Measurements from ENCODE around the gene CAPZB. TPM values are rescaled to one million over a fixed set of nuclear protein-coding genes. Genes with fewer than 3 reads are reported as not detected.

The CAPZB gene
- total and polyA plus RNA-seq, 2 experiments from 2014 or later = 229 to 494 TPM

DNA sequence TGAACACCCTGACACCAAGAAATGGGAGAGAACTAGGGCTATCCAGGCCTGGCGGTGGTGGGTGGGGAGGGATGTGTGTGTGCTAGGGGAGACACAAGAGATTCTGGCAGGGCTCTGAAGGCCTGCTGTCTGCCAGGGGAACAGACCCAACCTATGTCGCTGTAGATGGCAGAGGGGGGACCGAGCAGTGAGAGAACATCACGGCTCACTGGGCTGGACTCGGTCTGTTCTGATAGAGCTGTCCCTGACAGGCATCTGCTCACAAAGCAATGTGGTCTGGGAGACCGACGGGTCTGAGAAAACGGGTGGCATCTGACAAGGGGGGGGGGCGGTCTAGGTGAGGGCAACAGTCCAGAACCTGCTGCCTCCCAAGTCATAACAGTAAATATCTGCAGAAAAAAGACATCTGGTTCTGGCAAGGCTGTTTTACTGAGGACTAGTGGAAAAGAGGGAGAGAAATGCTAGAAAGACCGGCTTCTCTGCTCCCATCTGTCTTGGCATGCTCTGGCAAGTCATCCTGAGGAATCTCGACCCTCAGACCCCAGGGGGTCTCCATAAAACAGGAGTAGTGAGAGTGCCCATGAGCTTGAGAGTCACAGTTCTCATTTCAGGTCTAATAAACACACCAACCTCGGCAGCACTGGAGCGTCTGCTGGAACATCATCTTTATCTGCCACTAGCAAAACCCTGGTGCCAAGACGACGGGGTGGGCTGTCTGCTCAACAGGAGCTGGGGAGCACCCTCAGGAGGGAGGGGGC is 136.7 kb downstream of the CAPZB start:
- 46 to 52% methylated on average over 13 to 15 of the region's 15 CpGs for WGBS, 2 experiments (ENCODE audit: low coverage in 1 of 2, low lambda C conversion rate in 2 of 2, missing lambda C conversion rate in 2 of 2)
- H3K9me2 ChIP-seq (ENCODE audit: insufficient read depth) = no peaks in the 10 kb centered on the region
- in situ Hi-C loops (cut with MboI) = no loop called here
- no peak overlapping the region for H3K27ac ChIP-seq
- H3K79me2 ChIP-seq (ENCODE audit: insufficient read depth) = peaks cover 40% of the 10 kb centered on the region
- H2AFZ ChIP-seq = no peak overlapping the region
- no peaks in the 10 kb centered on the region for H3K27me3 ChIP-seq (replicated peaks; ENCODE audit: insufficient read depth)
- H3K9ac ChIP-seq = no peak overlapping the region
- H3K9me3 ChIP-seq (ENCODE audit: low read depth) = no peaks in the 10 kb centered on the region
- TF ChIP-seq EZH2phosphoT487 (IDR thresholded peaks at IDR 0.05; ENCODE audit: insufficient read depth, low read depth) (no peak), EZH2 (IDR thresholded peaks at IDR 0.05; ENCODE audit: insufficient read depth, poor library complexity, severe bottlenecking) (no peak)
- H3F3A ChIP-seq (ENCODE audit: insufficient read depth) = no peaks in the 10 kb centered on the region
- DNase-seq = no peak
- no peak overlapping the region for H3K4me3 ChIP-seq
- no peak overlapping the region for H3K4me2 ChIP-seq (ENCODE audit: unreplicated experiment)
- H4K20me1 ChIP-seq (ENCODE audit: insufficient read depth) = no peaks in the 10 kb centered on the region
- H3K4me1 ChIP-seq (ENCODE audit: insufficient read depth) = no peaks in the 10 kb centered on the region
- peaks cover 14% of the 10 kb centered on the region; the same call in 1 of the 2 replicates for H3K36me3 ChIP-seq (ENCODE audit: low read depth)

DNA sequence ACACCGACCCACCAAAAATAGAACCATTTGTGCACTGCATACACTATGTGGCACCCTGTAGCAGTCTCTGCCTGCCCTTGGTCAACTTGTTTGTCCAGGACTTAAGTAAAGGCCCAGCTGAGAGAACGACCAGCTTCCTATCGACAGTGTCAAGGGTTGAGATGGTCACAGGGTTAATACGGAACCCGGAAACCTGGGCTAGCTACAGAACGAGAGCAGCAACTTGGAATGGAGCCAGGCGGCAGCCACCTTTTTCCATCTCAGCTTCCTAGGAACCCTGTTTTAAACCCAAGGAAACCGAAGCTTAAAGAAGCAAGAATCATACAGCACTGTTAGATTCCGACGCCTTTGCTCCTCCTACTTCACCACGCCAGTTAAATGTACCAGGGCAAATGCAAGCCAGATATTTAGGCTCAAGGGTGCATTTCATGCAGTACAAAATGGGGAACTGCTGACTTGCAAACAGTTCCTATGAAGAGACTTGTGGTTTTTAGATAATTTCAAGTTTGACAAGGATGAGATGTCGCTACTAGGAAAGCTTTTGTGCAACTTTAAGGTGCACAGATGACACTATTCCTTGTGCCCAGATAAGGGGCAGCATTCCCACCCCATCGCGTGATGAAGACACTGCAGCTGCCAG is 137.7 kb downstream of the CAPZB start:
- Histone ChIP-seq H4K20me1 (ENCODE audit: insufficient read depth) (no peaks in the 10 kb centered on the region), H3K9me3 (ENCODE audit: low read depth) (no peaks in the 10 kb centered on the region), H3K27me3 (replicated peaks; ENCODE audit: insufficient read depth) (no peaks in the 10 kb centered on the region), H2AFZ (no peak overlapping the region), H3K9ac (no peak overlapping the region), H3K4me3 (no peak overlapping the region), H3K27ac (no peak overlapping the region), H3K9me2 (ENCODE audit: insufficient read depth) (no peaks in the 10 kb centered on the region), H3F3A (ENCODE audit: insufficient read depth) (no peaks in the 10 kb centered on the region), H3K79me2 (ENCODE audit: insufficient read depth) (peaks cover 37% of the 10 kb centered on the region), H3K36me3 (ENCODE audit: low read depth) (peaks cover 13% of the 10 kb centered on the region; the same call in 1 of the 2 replicates), H3K4me1 (ENCODE audit: insufficient read depth) (no peaks in the 10 kb centered on the region), H3K4me2 (ENCODE audit: unreplicated experiment) (no peak overlapping the region)
- no peak for DNase-seq
- WGBS, 2 experiments (ENCODE audit: low coverage in 1 of 2, low lambda C conversion rate in 2 of 2, missing lambda C conversion rate in 2 of 2) = 68 to 70% methylated on average over 14 of the region's 14 CpGs
- TF ChIP-seq EZH2phosphoT487 (IDR thresholded peaks at IDR 0.05; ENCODE audit: insufficient read depth, low read depth) = no peak
- TF ChIP-seq EZH2 (IDR thresholded peaks at IDR 0.05; ENCODE audit: insufficient read depth, poor library complexity, severe bottlenecking) = no peak
- in situ Hi-C loops (cut with MboI) = no loop called here

DNA sequence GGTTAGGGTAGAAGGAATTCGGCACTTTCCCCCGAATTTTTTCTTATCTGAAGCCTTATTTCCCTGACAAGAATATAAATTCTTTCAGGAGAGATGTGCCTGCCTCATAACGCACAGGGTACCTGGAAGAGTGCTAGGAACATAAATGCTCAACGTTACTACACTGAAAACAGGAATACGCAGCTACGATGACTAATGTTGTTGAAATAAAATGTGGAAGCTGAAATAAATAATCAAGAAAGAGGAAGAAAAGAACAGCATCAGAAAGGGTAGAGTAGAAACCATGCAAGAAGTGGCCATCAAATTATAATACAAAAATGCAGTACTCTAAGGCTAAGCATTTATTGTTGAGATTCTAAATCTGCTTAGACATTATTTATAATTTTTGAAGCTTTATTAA is 139.3 kb downstream of the CAPZB start:
- Histone ChIP-seq H4K20me1 (ENCODE audit: insufficient read depth) (no peaks in the 10 kb centered on the region), H3K4me2 (ENCODE audit: unreplicated experiment) (no peak overlapping the region), H2AFZ (no peak overlapping the region), H3K4me3 (no peak overlapping the region), H3K27ac (no peak overlapping the region), H3K27me3 (replicated peaks; ENCODE audit: insufficient read depth) (no peaks in the 10 kb centered on the region), H3K79me2 (ENCODE audit: insufficient read depth) (peaks cover 31% of the 10 kb centered on the region), H3K36me3 (ENCODE audit: low read depth) (peaks cover 13% of the 10 kb centered on the region; the same call in 1 of the 2 replicates), H3K9me3 (ENCODE audit: low read depth) (no peaks in the 10 kb centered on the region), H3K9me2 (ENCODE audit: insufficient read depth) (no peaks in the 10 kb centered on the region), H3F3A (ENCODE audit: insufficient read depth) (no peaks in the 10 kb centered on the region), H3K9ac (no peak overlapping the region), H3K4me1 (ENCODE audit: insufficient read depth) (no peaks in the 10 kb centered on the region)
- TF ChIP-seq EZH2phosphoT487 (IDR thresholded peaks at IDR 0.05; ENCODE audit: insufficient read depth, low read depth) (no peak), EZH2 (IDR thresholded peaks at IDR 0.05; ENCODE audit: insufficient read depth, poor library complexity, severe bottlenecking) (no peak)
- 90 to 91% methylated on average over 6 of the region's 6 CpGs for WGBS, 2 experiments (ENCODE audit: low coverage in 1 of 2, low lambda C conversion rate in 2 of 2, missing lambda C conversion rate in 2 of 2)
- no peak for DNase-seq
- in situ Hi-C loops (cut with MboI) = no loop called here

DNA sequence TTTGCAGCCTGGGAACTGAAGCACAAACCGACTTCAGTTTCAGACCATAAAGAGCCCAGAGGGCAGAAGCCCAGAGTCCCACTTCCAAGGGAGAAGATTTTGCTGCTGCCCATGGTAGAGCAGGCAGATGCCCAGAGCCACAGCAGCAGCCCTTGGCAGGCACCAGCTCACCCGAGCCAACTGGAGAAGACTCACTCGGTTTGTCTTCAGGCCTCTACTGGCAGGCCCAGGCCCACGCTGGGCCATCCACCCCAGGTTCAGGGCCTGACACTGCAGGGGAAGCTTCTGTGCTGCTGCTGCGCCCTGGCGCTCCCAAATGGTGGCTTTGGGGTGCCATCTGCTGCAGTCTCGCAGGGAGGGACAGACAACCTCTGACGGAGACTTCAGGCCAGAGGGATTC is 139.9 kb downstream of the CAPZB start:
- no peaks in the 10 kb centered on the region for H3K9me2 ChIP-seq (ENCODE audit: insufficient read depth)
- H4K20me1 ChIP-seq (ENCODE audit: insufficient read depth) = no peaks in the 10 kb centered on the region
- no peaks in the 10 kb centered on the region for H3F3A ChIP-seq (ENCODE audit: insufficient read depth)
- no peaks in the 10 kb centered on the region for H3K4me1 ChIP-seq (ENCODE audit: insufficient read depth)
- H3K9me3 ChIP-seq (ENCODE audit: low read depth) = no peaks in the 10 kb centered on the region
- TF ChIP-seq EZH2 (IDR thresholded peaks at IDR 0.05; ENCODE audit: insufficient read depth, poor library complexity, severe bottlenecking) = no peak
- H2AFZ ChIP-seq = no peak overlapping the region
- 66 to 73% methylated on average over 8 of the region's 8 CpGs for WGBS, 2 experiments (ENCODE audit: low coverage in 1 of 2, low lambda C conversion rate in 2 of 2, missing lambda C conversion rate in 2 of 2)
- no peak overlapping the region for H3K4me3 ChIP-seq
- H3K27me3 ChIP-seq (replicated peaks; ENCODE audit: insufficient read depth) = no peaks in the 10 kb centered on the region
- H3K79me2 ChIP-seq (ENCODE audit: insufficient read depth) = peaks cover 28% of the 10 kb centered on the region
- H3K27ac ChIP-seq = no peak overlapping the region
- H3K36me3 ChIP-seq (ENCODE audit: low read depth) = peaks cover 10% of the 10 kb centered on the region; the same call in 1 of the 2 replicates
- H3K9ac ChIP-seq = no peak overlapping the region
- in situ Hi-C loops (cut with MboI) = no loop called here
- no peak overlapping the region for H3K4me2 ChIP-seq (ENCODE audit: unreplicated experiment)
- DNase-seq = no peak
